Bronchial epithelial cell (primary cell): ENCODE data around the gene LTA. TPM values are rescaled to one million over a fixed set of nuclear protein-coding genes. Genes with fewer than 3 reads are reported as not detected.

Experiments used
- DNase-seq: peaks from one replicate; pipeline ENCODE4 v3.0.0-alpha.2; 2010; ENCODE audit warnings: low read depth
- FAIRE-seq: peaks from 2 replicates; lab custom pipeline; 2011; peaks lifted over from hg19 to GRCh38; lab: Jason Lieb, UNC
- H3K27me3 ChIP-seq: 2 replicates; pipeline ENCODE4 v1.5.1; 2011; ENCODE audit warnings: low read length; ENCODE audit not compliant: control insufficient read depth, insufficient read depth
- H3K36me3 ChIP-seq: 2 replicates; pipeline ENCODE4 v1.5.1; 2011; ENCODE audit warnings: low read length; ENCODE audit not compliant: control insufficient read depth, insufficient read depth
- H3K4me3 ChIP-seq: 2 replicates; pipeline ENCODE4 v1.5.1; 2011; ENCODE audit warnings: mild to moderate bottlenecking, low read depth, low read length, control low read depth
- CTCF ChIP-seq: IDR thresholded peaks from 2 replicates; pipeline ENCODE4 v1.5.1; 2011; ENCODE audit warnings: mild to moderate bottlenecking, moderate library complexity, low read length, control low read depth, inconsistent platforms; ENCODE audit not compliant: insufficient read depth, severe bottlenecking
- total RNA-seq: library from RNA; depleted of rRNA; stranded (reverse); fragments of >200 nt; gene quantifications from 2 replicates; pipeline ENCODE4 v1.2.1, GENCODE V29; 2014

The LTA gene
- total RNA-seq, 1 donor from 2014 or later, result not detected

- no peak for TF ChIP-seq CTCF
- FAIRE-seq, result no peak
Measured at GRCh38 chr6:31575952-31576685, 4.0 kb downstream of the LTA start.

DNA sequence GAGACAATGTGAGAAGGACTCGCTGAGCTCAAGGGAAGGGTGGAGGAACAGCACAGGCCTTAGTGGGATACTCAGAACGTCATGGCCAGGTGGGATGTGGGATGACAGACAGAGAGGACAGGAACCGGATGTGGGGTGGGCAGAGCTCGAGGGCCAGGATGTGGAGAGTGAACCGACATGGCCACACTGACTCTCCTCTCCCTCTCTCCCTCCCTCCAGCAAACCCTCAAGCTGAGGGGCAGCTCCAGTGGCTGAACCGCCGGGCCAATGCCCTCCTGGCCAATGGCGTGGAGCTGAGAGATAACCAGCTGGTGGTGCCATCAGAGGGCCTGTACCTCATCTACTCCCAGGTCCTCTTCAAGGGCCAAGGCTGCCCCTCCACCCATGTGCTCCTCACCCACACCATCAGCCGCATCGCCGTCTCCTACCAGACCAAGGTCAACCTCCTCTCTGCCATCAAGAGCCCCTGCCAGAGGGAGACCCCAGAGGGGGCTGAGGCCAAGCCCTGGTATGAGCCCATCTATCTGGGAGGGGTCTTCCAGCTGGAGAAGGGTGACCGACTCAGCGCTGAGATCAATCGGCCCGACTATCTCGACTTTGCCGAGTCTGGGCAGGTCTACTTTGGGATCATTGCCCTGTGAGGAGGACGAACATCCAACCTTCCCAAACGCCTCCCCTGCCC, 4.9 kb downstream of the LTA start:
- H3K4me3 ChIP-seq, result no peak overlapping the region
- H3K27me3 ChIP-seq, result no peaks in the 10 kb centered on the region
- DNase-seq (no peak), FAIRE-seq (no peak)
- no peaks in the 10 kb centered on the region for H3K36me3 ChIP-seq
- TF ChIP-seq CTCF, result no peak

More at GRCh38 chr6:31575952-31576685, 4.0 kb downstream of the LTA start:
- Histone ChIP-seq H3K4me3 (no peak overlapping the region), H3K27me3 (no peaks in the 10 kb centered on the region), H3K36me3 (no peaks in the 10 kb centered on the region)
- no peak for DNase-seq

- Histone ChIP-seq H3K4me3 (no peak overlapping the region), H3K27me3 (no peaks in the 10 kb centered on the region), H3K36me3 (no peaks in the 10 kb centered on the region)
- no peak for DNase-seq
- no peak for FAIRE-seq
- no peak for TF ChIP-seq CTCF
Measured at GRCh38 chr6:31577579-31577966, 5.5 kb downstream of the LTA start.

GRCh38 chr6:31578184-31579118, 6.4 kb downstream of the LTA start:
- Histone ChIP-seq H3K36me3 (no peaks in the 10 kb centered on the region), H3K4me3 (no peak overlapping the region), H3K27me3 (no peaks in the 10 kb centered on the region)
- no peak for FAIRE-seq
- peak; percentile 77 for DNase-seq
- no peak for TF ChIP-seq CTCF

GRCh38 chr6:31579119-31579505, 7.0 kb downstream of the LTA start:
- Histone ChIP-seq H3K4me3 (no peak overlapping the region), H3K27me3 (no peaks in the 10 kb centered on the region), H3K36me3 (no peaks in the 10 kb centered on the region)
- FAIRE-seq (no peak), DNase-seq (no peak)
- no peak for TF ChIP-seq CTCF
